Smooth muscle cell (in vitro differentiated cells): ENCODE measurements around the gene B3GALT6. TPM values are rescaled to one million over a fixed set of nuclear protein-coding genes. Genes with fewer than 3 reads are reported as not detected.

ENCODE experiments used
- DNase-seq: peaks from one replicate; lab custom pipeline; 2025; ENCODE audit not compliant: unreplicated experiment; lab: John Stamatoyannopoulos, UW
- H2AFZ ChIP-seq: fragments of 200-600 bp; sonication (generic); 2 replicates; pipeline ENCODE4 v1.6.0; 2016; ENCODE audit warnings: antibody characterized with exemption, low read depth, mild to moderate bottlenecking
- H3F3A ChIP-seq: fragments of 200-600 bp; sonication (generic); 2 replicates; pipeline ENCODE4 v1.6.0; 2017; ENCODE audit warnings: antibody characterized with exemption, low read depth
- H3K27ac ChIP-seq: fragments of 200-600 bp; sonication (generic); 2 replicates; pipeline ENCODE4 v1.5.1; 2016; ENCODE audit warnings: low read depth, mild to moderate bottlenecking
- H3K27me3 ChIP-seq: fragments of 200-600 bp; sonication (generic); 2 replicates; pipeline ENCODE4 v1.6.1; 2016; ENCODE audit warnings: low read depth, mild to moderate bottlenecking
- H3K36me3 ChIP-seq: fragments of 200-600 bp; sonication (generic); 2 replicates; pipeline ENCODE4 v1.5.1; 2016; ENCODE audit warnings: low read depth
- H3K4me1 ChIP-seq: fragments of 200-600 bp; sonication (generic); 2 replicates; pipeline ENCODE4 v1.5.1; 2016; ENCODE audit warnings: low read depth
- H3K4me2 ChIP-seq: fragments of 200-600 bp; sonication (generic); 2 replicates; pipeline ENCODE4 v1.6.0; 2016; ENCODE audit warnings: mild to moderate bottlenecking
- H3K4me3 ChIP-seq: fragments of 200-600 bp; sonication (generic); 2 replicates; pipeline ENCODE4 v1.5.1; 2016; ENCODE audit warnings: mild to moderate bottlenecking
- H3K79me2 ChIP-seq: fragments of 200-600 bp; sonication (generic); 2 replicates; pipeline ENCODE4 v1.6.0; 2016; ENCODE audit warnings: low read depth, mild to moderate bottlenecking
- H3K9ac ChIP-seq: fragments of 200-600 bp; sonication (generic); 2 replicates; pipeline ENCODE4 v1.6.0; 2016; ENCODE audit warnings: low read depth
- H3K9me3 ChIP-seq: fragments of 200-600 bp; sonication (generic); replicated peaks from 2 replicates; pipeline ENCODE4 v1.5.1; 2016; ENCODE audit warnings: low read depth
- H4K20me1 ChIP-seq: fragments of 200-600 bp; sonication (generic); 2 replicates; pipeline ENCODE4 v1.6.0; 2016; ENCODE audit warnings: low read depth
- WGBS: methylation state at CpG from one replicate; pipeline ENCODE4 v1.1.7; 2016; ENCODE audit warnings: low lambda C conversion rate; 5-methylcytosine and 5-hydroxymethylcytosine counted together
- polyA plus RNA-seq: library from polyadenylated mRNA; unstranded; fragments of >200 nt; fragmentation: Nextera tagmentation; extraction: Ambion mirVana; gene quantifications from 2 replicates; pipeline ENCODE4 v1.2.1, GENCODE V29; 2016
- total RNA-seq: library from RNA; depleted of rRNA; stranded (reverse); fragments of >200 nt; gene quantifications from 2 replicates; pipeline ENCODE4 v1.2.3, GENCODE V29; 2014
- TF ChIP-seq, protein P1 (sequence below): fragments of 200-600 bp; sonication (generic); IDR thresholded peaks from 2 replicates; pipeline ENCODE4 v1.5.1; 2017; ENCODE audit warnings: borderline replicate concordance, mild to moderate bottlenecking, antibody characterized with exemption; ENCODE audit not compliant: insufficient read depth, poor library complexity, severe bottlenecking

The B3GALT6 gene
- total and polyA plus RNA-seq, 2 experiments from 2014 or later, result 15.0 to 33.2 TPM

DNA sequence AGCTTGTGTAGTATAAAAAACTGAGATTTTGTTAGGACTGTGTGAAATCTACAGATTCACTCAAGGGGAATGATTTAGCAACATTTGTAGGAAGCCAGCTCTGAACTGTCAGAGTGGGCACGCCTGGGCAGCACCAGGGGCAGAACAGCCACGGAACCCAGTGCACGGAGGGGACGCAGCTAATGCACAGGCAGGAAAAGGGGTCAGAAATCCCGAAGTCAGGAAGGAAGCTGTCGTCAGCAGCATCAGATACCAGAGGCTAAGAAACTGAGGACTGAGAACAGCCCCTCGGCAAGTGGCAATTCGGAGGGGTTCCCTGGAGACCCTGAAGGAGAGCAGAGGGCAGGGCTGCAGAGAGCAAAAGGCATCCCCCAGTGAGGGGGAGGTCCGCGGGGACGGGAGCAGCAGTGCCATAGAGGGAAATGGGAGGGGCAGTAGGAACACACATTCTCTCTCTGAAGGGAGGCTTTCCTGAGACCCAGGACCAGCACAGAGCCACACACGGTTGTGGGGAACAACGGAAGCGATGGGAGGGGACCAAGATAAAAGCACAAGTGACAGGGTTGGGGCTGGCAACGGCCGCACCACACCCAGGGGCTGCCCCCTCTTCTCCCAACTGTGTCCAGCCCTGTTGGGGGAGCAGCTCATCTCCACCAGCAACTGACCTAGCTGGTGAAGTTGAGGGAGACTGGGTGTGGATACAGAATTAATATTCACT, 29.0 kb downstream of the B3GALT6 start:
- no peak overlapping the region for H3K27ac ChIP-seq
- H3K4me1 ChIP-seq, result no peaks in the 10 kb centered on the region
- no peak for DNase-seq
- H3K36me3 ChIP-seq, result no peaks in the 10 kb centered on the region
- TF ChIP-seq, protein P1, sequence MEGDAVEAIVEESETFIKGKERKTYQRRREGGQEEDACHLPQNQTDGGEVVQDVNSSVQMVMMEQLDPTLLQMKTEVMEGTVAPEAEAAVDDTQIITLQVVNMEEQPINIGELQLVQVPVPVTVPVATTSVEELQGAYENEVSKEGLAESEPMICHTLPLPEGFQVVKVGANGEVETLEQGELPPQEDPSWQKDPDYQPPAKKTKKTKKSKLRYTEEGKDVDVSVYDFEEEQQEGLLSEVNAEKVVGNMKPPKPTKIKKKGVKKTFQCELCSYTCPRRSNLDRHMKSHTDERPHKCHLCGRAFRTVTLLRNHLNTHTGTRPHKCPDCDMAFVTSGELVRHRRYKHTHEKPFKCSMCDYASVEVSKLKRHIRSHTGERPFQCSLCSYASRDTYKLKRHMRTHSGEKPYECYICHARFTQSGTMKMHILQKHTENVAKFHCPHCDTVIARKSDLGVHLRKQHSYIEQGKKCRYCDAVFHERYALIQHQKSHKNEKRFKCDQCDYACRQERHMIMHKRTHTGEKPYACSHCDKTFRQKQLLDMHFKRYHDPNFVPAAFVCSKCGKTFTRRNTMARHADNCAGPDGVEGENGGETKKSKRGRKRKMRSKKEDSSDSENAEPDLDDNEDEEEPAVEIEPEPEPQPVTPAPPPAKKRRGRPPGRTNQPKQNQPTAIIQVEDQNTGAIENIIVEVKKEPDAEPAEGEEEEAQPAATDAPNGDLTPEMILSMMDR, result no peak
- WGBS, result 96% methylated on average over 16 of the region's 16 CpGs
- H3K79me2 ChIP-seq, result peaks cover 29% of the 10 kb centered on the region
- H3K4me2 ChIP-seq, result no peak overlapping the region
- H2AFZ ChIP-seq, result no peak overlapping the region
- no peaks in the 10 kb centered on the region for H3K9me3 ChIP-seq
- no peak overlapping the region for H3K9ac ChIP-seq
- no peaks in the 10 kb centered on the region for H3K27me3 ChIP-seq
- no peak overlapping the region for H3K4me3 ChIP-seq
- peaks cover 2% of the 10 kb centered on the region for H3F3A ChIP-seq
- peaks cover 79% of the 10 kb centered on the region for H4K20me1 ChIP-seq

DNA sequence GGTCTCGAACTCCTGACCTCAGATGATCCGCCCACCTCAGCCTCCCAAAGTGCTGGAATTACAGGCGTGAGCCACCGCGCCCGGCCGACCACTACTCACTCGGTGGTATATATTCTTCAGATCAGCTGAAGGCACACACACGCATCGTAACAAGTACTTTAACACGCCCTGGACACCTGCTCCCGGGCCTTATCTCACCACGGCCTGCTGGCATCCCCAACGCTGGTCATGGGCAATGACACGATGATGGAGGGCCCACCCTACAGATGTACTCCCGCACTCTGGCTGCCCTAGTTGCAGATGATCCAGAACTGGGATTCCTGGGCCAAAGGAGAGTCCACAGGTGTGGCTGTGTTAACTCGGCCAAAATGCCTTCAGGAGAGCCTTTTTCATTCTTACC, 30.0 kb downstream of the B3GALT6 start:
- Histone ChIP-seq H3K9ac (no peak overlapping the region), H3K27ac (no peak overlapping the region), H3K9me3 (no peaks in the 10 kb centered on the region), H3K4me2 (no peak overlapping the region), H3K4me3 (no peak overlapping the region), H3F3A (peaks cover 8% of the 10 kb centered on the region), H3K79me2 (peaks cover 40% of the 10 kb centered on the region), H3K27me3 (no peaks in the 10 kb centered on the region), H4K20me1 (peaks cover 75% of the 10 kb centered on the region), H3K36me3 (no peaks in the 10 kb centered on the region), H2AFZ (no peak overlapping the region), H3K4me1 (no peaks in the 10 kb centered on the region)
- 99% methylated on average over 17 of the region's 17 CpGs for WGBS
- TF ChIP-seq, protein P1, result no peak
- DNase-seq, result no peak

DNA sequence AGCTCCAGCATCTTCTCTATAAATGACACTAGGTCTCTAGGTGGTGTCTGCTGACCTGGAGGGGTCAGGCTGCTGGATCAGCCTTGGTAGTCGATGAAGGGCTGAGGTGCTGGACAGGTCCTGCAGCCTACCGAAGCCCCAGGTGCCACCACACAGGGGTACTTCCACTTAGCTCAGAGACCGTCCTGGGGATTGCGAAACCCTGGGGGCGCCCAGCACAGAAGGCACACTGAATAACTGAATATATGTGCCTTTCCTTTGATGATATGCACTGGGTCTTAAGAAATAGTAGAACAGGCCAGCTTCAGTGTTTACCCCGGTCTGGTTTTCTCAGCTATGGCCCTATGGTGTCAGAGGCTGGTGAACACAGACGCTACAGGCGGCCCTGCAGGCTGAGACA, 30.7 kb downstream of the B3GALT6 start:
- DNase-seq, result no peak
- H3K27me3 ChIP-seq, result no peaks in the 10 kb centered on the region
- no peaks in the 10 kb centered on the region for H3K36me3 ChIP-seq
- TF ChIP-seq, protein P1, result no peak
- H3K27ac ChIP-seq, result peak overlapping the region; percentile 95
- H3K79me2 ChIP-seq, result peaks cover 46% of the 10 kb centered on the region
- H3K9me3 ChIP-seq, result no peaks in the 10 kb centered on the region
- H3K4me3 ChIP-seq, result no peak overlapping the region
- no peak overlapping the region for H2AFZ ChIP-seq
- H3K4me2 ChIP-seq, result no peak overlapping the region
- WGBS, result 95% methylated on average over 8 of the region's 8 CpGs
- no peak overlapping the region for H3K9ac ChIP-seq
- H3K4me1 ChIP-seq, result no peaks in the 10 kb centered on the region
- H3F3A ChIP-seq, result peaks cover 8% of the 10 kb centered on the region
- peaks cover 70% of the 10 kb centered on the region for H4K20me1 ChIP-seq

DNA sequence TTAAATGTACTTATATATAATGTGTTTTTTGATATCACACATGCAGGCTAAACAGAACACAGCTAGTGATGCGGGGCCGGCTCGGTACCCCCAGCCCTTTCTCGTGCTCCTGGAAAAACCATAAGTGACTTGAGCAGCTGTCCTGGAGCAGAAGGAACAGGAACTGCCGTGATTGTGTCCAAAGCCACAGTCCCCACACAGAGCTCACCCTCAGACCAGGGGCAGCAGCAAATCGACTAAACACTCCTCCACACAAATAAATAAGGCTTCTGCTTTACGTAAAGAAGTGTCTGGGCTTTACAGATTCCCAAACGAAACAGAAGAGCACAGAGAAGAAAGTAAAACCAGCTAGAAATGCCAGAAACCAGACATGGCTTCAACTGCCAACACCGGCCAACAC, 32.0 kb downstream of the B3GALT6 start:
- H4K20me1 ChIP-seq, result peaks cover 68% of the 10 kb centered on the region

More for the DNA sequence above, 32.0 kb downstream of the B3GALT6 start:
- TF ChIP-seq, protein P1, result no peak
- no peaks in the 10 kb centered on the region for H3K9me3 ChIP-seq
- peak overlapping the region; percentile 56 for H3K9ac ChIP-seq
- H3K4me3 ChIP-seq, result no peak overlapping the region
- H3K4me2 ChIP-seq, result peak overlapping the region; percentile 27
- H3K27ac ChIP-seq, result peak overlapping the region; percentile 95
- DNase-seq, result no peak
- no peaks in the 10 kb centered on the region for H3K36me3 ChIP-seq
- H3K79me2 ChIP-seq, result peaks cover 56% of the 10 kb centered on the region
- H3K4me1 ChIP-seq, result no peaks in the 10 kb centered on the region
- peaks cover 8% of the 10 kb centered on the region for H3F3A ChIP-seq
- WGBS, result 76% methylated on average over 9 of the region's 9 CpGs
- no peak overlapping the region for H2AFZ ChIP-seq
- H3K27me3 ChIP-seq, result no peaks in the 10 kb centered on the region
